GM12864 (cell line): ENCODE data around the gene GALNTL6.

Experiments used
- DNase-seq: peaks from one replicate; pipeline ENCODE4 v3.0.0-alpha.2; 2011; ENCODE audit warnings: low read depth
- H3K4me3 ChIP-seq: 2 replicates; pipeline ENCODE4 v1.5.1; 2011; ENCODE audit warnings: mild to moderate bottlenecking, low read depth, low read length, control low read depth
- TF ChIP-seq, protein P1 (sequence below): IDR thresholded peaks from 2 replicates; pipeline ENCODE4 v1.5.1; 2011; ENCODE audit warnings: low read depth, mild to moderate bottlenecking, moderate library complexity, low read length, control low read depth, inconsistent platforms; ENCODE audit errors: missing control alignments

Gene GALNTL6

DNA sequence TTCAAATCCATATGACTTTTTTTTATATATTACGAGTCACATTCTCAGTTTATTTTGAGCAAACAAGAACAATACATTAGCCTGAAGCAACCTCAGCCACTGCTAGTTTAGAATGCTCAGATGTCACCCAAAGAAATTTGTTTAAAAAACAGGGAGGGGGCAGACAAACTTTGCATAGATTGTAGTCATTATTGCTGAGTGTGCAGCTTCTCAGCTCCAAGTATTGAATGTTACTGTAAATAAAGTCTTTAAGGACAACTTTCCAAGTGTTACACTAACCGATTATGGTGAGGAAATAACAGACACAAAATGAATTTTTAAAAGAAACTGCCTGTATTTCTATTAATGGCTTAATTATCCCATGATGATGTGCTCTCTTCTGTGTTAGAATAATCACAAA, 835.9 kb downstream of the GALNTL6 start:
- no peak overlapping the region for H3K4me3 ChIP-seq
- DNase-seq = no peak
- TF ChIP-seq, protein P1, sequence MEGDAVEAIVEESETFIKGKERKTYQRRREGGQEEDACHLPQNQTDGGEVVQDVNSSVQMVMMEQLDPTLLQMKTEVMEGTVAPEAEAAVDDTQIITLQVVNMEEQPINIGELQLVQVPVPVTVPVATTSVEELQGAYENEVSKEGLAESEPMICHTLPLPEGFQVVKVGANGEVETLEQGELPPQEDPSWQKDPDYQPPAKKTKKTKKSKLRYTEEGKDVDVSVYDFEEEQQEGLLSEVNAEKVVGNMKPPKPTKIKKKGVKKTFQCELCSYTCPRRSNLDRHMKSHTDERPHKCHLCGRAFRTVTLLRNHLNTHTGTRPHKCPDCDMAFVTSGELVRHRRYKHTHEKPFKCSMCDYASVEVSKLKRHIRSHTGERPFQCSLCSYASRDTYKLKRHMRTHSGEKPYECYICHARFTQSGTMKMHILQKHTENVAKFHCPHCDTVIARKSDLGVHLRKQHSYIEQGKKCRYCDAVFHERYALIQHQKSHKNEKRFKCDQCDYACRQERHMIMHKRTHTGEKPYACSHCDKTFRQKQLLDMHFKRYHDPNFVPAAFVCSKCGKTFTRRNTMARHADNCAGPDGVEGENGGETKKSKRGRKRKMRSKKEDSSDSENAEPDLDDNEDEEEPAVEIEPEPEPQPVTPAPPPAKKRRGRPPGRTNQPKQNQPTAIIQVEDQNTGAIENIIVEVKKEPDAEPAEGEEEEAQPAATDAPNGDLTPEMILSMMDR = no peak

DNA sequence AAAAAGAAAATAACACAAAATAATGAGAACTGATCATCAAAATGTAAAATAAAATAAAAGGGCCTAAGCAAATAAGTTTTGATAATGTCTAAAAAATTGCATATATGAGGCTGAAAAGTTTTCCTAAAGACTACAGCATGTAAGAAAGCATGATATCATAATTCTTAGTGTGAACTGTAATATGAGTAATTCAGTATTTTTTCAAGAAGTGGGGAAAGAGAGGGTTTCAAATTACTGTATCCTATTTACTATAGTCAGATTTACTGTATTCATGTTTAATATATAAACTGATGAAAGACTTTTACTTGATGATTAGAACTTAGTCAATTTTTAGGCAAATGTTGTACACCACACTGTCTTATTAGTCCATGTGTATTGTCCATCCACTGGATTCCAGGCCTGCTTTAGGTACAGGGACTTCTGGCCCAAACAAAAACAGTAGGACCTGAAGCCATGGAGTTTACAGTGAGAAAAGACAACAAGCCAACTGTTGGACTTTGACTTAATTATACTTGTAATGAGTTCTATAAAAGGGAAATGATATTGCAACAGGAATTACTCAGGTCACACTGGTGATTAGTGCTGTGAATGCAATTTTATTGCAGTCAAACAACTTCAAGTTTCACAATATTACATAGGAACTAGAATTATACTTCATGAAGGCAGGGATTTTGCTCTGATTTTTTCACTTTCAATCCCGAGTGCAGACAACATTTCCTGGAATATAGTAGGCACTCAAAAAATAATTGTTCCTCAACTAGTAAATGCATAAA, 837.7 kb downstream of the GALNTL6 start:
- TF ChIP-seq, protein P1 = no peak
- no peak overlapping the region for H3K4me3 ChIP-seq
- DNase-seq = no peak

DNA sequence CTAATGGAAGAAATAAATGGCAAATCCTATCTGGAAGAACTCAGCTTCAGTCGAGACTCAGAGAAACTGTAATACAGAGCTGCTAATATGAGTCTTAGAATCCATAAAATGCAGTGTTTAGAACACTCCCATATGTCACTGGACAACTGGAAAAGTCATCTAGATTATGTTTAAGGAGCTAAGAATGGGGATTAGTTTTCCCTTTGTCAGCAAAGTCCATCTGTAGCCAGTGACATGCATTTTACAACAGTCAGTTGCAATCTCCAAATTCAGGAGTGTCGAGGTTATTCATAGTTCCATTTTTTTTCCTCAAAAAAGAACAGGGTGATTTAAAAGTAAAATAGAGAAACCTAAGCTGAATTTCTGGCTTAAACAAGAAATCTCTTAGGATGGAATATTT, 838.8 kb downstream of the GALNTL6 start:
- TF ChIP-seq, protein P1 = no peak
- no peak for DNase-seq

DNA sequence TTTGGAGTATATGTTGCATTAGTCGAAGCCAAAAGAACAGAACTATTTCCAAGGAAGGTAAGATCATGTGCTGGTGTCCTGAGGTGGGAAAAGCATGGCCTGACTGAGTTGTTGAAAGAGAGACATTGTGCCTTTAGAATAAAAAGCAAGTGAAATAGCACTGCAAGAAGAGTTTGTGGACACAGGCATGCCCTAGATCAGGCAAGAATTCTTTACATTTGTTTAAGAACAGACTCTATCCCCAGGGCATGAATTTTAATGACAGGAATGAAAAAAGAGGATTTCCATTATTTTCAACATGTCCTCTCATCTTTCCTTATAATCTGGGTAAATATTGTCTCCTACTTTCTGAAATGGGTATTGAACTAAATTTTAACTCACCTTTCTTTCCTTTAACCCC, 839.2 kb downstream of the GALNTL6 start:
- no peak for DNase-seq
- TF ChIP-seq, protein P1 = no peak
- H3K4me3 ChIP-seq = no peak overlapping the region

More for the DNA sequence above, 838.8 kb downstream of the GALNTL6 start:
- H3K4me3 ChIP-seq = no peak overlapping the region

DNA sequence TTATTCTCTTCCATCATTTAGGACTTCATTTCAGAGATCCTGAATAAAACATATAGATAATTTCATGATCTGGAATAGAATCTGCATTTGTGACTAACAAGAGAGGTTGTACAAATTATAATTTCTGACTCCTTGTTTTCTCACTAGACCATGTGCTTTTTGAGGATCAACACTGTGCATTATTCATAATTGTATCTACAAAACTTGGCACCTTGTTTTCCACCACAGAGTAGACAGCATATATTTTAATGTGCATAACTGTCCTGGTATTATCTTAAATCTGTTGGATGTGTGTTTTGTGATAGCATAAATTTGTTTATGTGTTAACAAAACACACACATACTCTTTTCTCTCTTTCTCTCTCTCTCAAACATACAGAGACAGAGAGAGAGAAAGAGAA, 840.5 kb downstream of the GALNTL6 start:
- DNase-seq = no peak
- TF ChIP-seq, protein P1 = no peak
- H3K4me3 ChIP-seq = no peak overlapping the region

DNA sequence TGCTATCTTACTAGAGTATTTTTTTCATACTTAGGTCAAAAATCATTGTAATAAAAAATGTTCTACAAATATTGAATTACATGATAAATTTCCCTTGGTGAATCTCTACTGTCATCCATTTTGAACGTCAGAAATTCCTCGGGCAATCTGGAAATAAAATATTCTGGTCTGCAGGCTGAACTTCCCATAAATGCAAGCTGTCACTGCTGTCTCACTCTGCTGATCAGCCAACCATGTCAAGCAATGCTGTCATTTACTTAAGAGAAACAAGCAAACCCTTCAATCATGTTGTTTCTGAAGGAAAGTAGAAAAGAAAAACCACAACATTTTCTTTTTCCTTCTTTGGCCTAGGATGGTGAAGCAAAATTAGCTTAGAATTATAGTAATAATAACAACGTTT, 841.3 kb downstream of the GALNTL6 start:
- TF ChIP-seq, protein P1 = no peak

DNA sequence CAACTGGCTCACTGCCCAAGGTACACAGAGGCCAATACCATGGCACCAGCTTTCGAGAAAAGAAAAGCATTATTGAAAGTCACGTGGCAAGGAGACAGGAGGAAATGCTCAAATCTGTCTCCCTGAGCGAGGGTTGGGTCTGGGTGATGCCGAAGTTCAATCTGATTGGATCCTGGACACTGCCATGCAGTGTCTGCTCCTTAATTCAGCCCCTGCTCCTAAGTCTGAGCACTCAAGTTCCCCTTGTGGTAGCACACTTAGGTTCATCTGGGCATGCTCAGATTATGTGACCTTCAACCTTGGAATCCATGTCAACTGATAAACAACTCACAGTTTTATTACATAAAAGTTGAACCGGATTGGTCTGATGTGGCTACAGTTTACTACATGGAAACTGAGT, 842.9 kb downstream of the GALNTL6 start:
- no peak for DNase-seq
- H3K4me3 ChIP-seq = no peak overlapping the region
- TF ChIP-seq, protein P1 = no peak

More for the DNA sequence above, 841.3 kb downstream of the GALNTL6 start:
- DNase-seq = no peak
- H3K4me3 ChIP-seq = no peak overlapping the region
